Pancreas (tissue), 10 donors: ENCODE data around the gene KIF13A. TPM values are rescaled to one million over a fixed set of nuclear protein-coding genes. Genes with fewer than 3 reads are reported as not detected.

Source experiments
- ATAC-seq, 4 donors: fragments of 200-7000 bp; cut with Tn5 transposase; one replicate each; pipeline versions ENCODE4 v1.8.0 to v1.9.1; 2020; ENCODE audit warnings: mild to moderate bottlenecking in 4 of 4, moderate library complexity in 4 of 4
- DNase-seq, 6 donors: peaks; one replicate each; pipeline ENCODE4 v3.0.0-alpha.2; 2020
- FAIRE-seq: peaks from 2 replicates; lab custom pipeline; 2012; peaks lifted over from hg19 to GRCh38; lab: Jason Lieb, UNC
- H3K27ac ChIP-seq, 4 donors: fragments of 200-600 bp; sonication (generic); 1 replicate in 3 of 4; 2 replicates in 1 of 4; pipeline versions ENCODE4 v1.5.0 to v1.8.0; 2020
- H3K27me3 ChIP-seq, 4 donors: fragments of 200-600 bp; one replicate each; pipeline ENCODE4 v1.8.0; 2021
- H3K36me3 ChIP-seq, 3 donors: fragments of 200-600 bp; sonication (generic) in 1 of 3; one replicate each; pipeline versions ENCODE4 v1.5.0 to v1.8.0; 2020 to 2021
- H3K4me1 ChIP-seq, 3 donors: fragments of 200-600 bp; one replicate each; pipeline ENCODE4 v1.8.0; 2021
- H3K4me3 ChIP-seq, 4 donors: fragments of 200-600 bp; sonication (generic) in 2 of 4; one replicate each; pipeline versions ENCODE4 v1.5.0 to v1.8.0; 2020 to 2021
- H3K9me3 ChIP-seq, 4 donors: fragments of 200-600 bp; one replicate each; pipeline ENCODE4 v1.8.0; 2021
- CTCF ChIP-seq, 4 donors: fragments of 200-600 bp; sonication (generic) in 3 of 4; IDR thresholded peaks; one replicate each; pipeline versions ENCODE4 v1.5.0 to v1.8.0; 2021; ENCODE audit warnings: antibody characterized with exemption in 4 of 4
- WGBS, 2 donors: extraction: QIAGEN DNeasy Blood & Tissue Kit; methylation state at CpG; one replicate each; pipeline ENCODE4 v1.1.7; 2013; 5-methylcytosine and 5-hydroxymethylcytosine counted together
- intact Hi-C, 3 donors: fragments of 100-400 bp; cut with DNase I; formaldehyde crosslinking; loops; one replicate each; pipeline versions ENCODE4 v1.11.1 to v1.14.2; 2022
- polyA plus RNA-seq, 2 donors: library from polyadenylated mRNA; stranded (reverse); fragments of 200-250 nt; gene quantifications; one replicate each; pipeline ENCODE4 v1.2.3, GENCODE V29; 2013
- total RNA-seq, 6 donors: library from RNA; stranded (reverse); fragmentation: NEBNext Ultra II Directional in 4 of 6; extraction: Animal tissue kit (Norgen Biotek cat#: 25700) in 4 of 6; gene quantifications; one replicate each; pipeline versions ENCODE4 v1.2.1 to v1.2.4, GENCODE V29; 2021 to 2023
- donor health status: healthy with polysubstance abuse.
- donor health status: DM: no; HTN: no; CAD: no; lungs with moderate emphysema.
- donor health status: DM: no; HTN: no; CAD: no.
- donor health status: control.
- donor health status: control.
- donor health status: Bipolar disorder and iron deficiency.
- donor health status: DM: yes; HTN: yes; CAD: no.
- donor health status: DM: no; HTN: no; CAD: no.
- donor health status: DM: no; HTN: no; CAD: no.
- donor health status: DM: yes; HTN: yes; CAD: no.

KIF13A gene
- total and polyA plus RNA-seq, 8 donors = 7.3 to 18.1 (median 12.5) TPM

- H3K4me1 ChIP-seq = no peaks in the 10 kb centered on the region
- peaks cover 0 to 43% (median 4%) of the 10 kb centered on the region in 3 donors for H3K36me3 ChIP-seq
- intact Hi-C loops = no loop called here
- WGBS, 2 donors = 89 to 92% methylated on average over 5 of the region's 5 CpGs
- DNase-seq = no peak
- no peak for TF ChIP-seq CTCF (IDR thresholded peaks at IDR 0.05)
- H3K4me3 ChIP-seq = no peak overlapping the region
- no peaks in the 10 kb centered on the region for H3K27me3 ChIP-seq
- no peaks in the 10 kb centered on the region for H3K9me3 ChIP-seq
- no peak for ATAC-seq
- no peak overlapping the region for H3K27ac ChIP-seq
- FAIRE-seq = no peak
Measured at GRCh38 chr6:17828149-17828548, 159.3 kb downstream of the KIF13A start.

DNA sequence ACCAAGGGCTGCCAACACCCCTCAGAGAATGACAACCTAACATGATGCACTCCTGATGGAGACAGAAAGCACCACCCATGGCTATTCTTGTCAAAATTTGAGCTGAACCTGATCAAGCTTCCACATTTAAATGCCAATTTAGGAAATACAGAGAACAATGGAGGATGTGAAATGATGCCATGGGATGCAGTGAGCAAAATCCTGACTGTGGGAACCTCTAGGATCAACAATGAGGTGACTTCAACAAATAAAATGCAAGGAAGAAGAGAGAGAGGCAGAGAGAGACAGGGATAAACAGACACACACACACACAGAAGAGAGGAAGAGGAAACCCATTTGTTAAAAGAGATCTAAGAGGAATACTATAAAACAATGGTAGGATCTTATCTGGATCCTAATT lies 161.1 kb downstream of the KIF13A start:
- Histone ChIP-seq H3K9me3 (no peaks in the 10 kb centered on the region), H3K4me3 (no peak overlapping the region), H3K36me3 (peaks cover 0 to 43% (median 4%) of the 10 kb centered on the region in 3 donors), H3K4me1 (no peaks in the 10 kb centered on the region), H3K27ac (no peak overlapping the region), H3K27me3 (no peaks in the 10 kb centered on the region)
- FAIRE-seq = no peak
- DNase-seq = no peak
- TF ChIP-seq CTCF (IDR thresholded peaks at IDR 0.05) = no peak
- no peak for ATAC-seq
- intact Hi-C loops = no loop called here

DNA sequence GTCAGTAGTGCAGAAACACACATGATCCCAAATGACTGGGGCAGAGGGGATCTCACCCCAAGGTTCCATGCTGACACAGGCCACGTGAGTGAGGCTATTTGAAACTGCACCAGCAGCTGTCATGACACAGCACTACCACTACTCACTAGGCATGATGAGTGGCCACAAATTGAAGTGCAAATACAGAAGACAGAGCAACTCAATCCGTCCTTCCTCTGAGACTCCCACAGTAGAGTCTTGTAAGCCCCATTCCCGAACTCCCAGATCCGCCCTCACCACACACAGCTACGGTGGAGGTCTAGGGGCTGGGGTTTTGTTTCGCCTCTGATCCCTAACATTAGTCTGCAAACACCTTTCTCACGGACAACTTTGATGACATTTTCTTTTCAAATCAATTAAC lies 167.4 kb downstream of the KIF13A start:
- Histone ChIP-seq H3K9me3 (no peaks in the 10 kb centered on the region), H3K27me3 (no peaks in the 10 kb centered on the region), H3K4me1 (no peaks in the 10 kb centered on the region), H3K4me3 (no peak overlapping the region), H3K27ac (no peak overlapping the region), H3K36me3 (peaks cover 0 to 2% (median 0%) of the 10 kb centered on the region in 3 donors)
- no peak for FAIRE-seq
- DNase-seq = no peak
- TF ChIP-seq CTCF (IDR thresholded peaks at IDR 0.05) = no peak
- peak in 2 of 4 donors; percentile 38 for ATAC-seq
- 87 to 88% methylated on average over 7 of the region's 7 CpGs for WGBS, 2 donors
- intact Hi-C loops = no loop called here

- intact Hi-C loops = no loop called here
- ATAC-seq = no peak
Measured at GRCh38 chr6:17817763-17818162, 169.7 kb downstream of the KIF13A start.

More at GRCh38 chr6:17817763-17818162, 169.7 kb downstream of the KIF13A start:
- Histone ChIP-seq H3K4me3 (no peak overlapping the region), H3K36me3 (peaks cover 0 to 4% (median 0%) of the 10 kb centered on the region in 3 donors), H3K9me3 (no peaks in the 10 kb centered on the region), H3K4me1 (no peaks in the 10 kb centered on the region), H3K27me3 (no peaks in the 10 kb centered on the region), H3K27ac (no peak overlapping the region)
- FAIRE-seq = no peak
- WGBS, 2 donors = 90 to 92% methylated on average over 1 of the region's 1 CpG
- DNase-seq = no peak
- no peak for TF ChIP-seq CTCF (IDR thresholded peaks at IDR 0.05)
